Endothelial cell (in vitro differentiated cells): ENCODE measurements around the gene ERCC6L. TPM values are rescaled to one million over a fixed set of nuclear protein-coding genes. Genes with fewer than 3 reads are reported as not detected.

ENCODE experiments used
- DNase-seq: peaks from one replicate; pipeline ENCODE4 v3.0.0; 2021; ENCODE audit warnings: low spot score
- H3K27ac Mint-ChIP-seq: one replicate; pipeline ENCODE4 v1.8.0; 2021; ENCODE audit warnings: mixed read lengths, inconsistent platforms; ENCODE audit not compliant: unreplicated experiment
- H3K27me3 Mint-ChIP-seq: one replicate; pipeline ENCODE4 v1.8.0; 2021; ENCODE audit warnings: mild to moderate bottlenecking, moderate library complexity, mixed read lengths, inconsistent platforms; ENCODE audit not compliant: unreplicated experiment
- H3K36me3 Mint-ChIP-seq: one replicate; pipeline ENCODE4 v1.8.0; 2021; ENCODE audit warnings: mild to moderate bottlenecking, low read depth, mixed read lengths, inconsistent platforms; ENCODE audit not compliant: unreplicated experiment
- H3K4me1 Mint-ChIP-seq: one replicate; pipeline ENCODE4 v1.8.0; 2021; ENCODE audit warnings: mild to moderate bottlenecking, mixed read lengths, inconsistent platforms; ENCODE audit not compliant: unreplicated experiment
- H3K4me3 Mint-ChIP-seq: one replicate; pipeline ENCODE4 v1.8.0; 2021; ENCODE audit warnings: mild to moderate bottlenecking, mixed read lengths, inconsistent platforms; ENCODE audit not compliant: unreplicated experiment
- H3K9me3 Mint-ChIP-seq: one replicate; pipeline ENCODE4 v1.8.0; 2021; ENCODE audit warnings: mixed read lengths, inconsistent platforms; ENCODE audit not compliant: unreplicated experiment
- total RNA-seq: library from RNA; stranded (reverse); fragmentation: NEBNext Ultra II Directional; extraction: Animal tissue kit (Norgen Biotek cat#: 25700); gene quantifications from one replicate; pipeline ENCODE4 v1.2.1, GENCODE V29; 2021; ENCODE audit not compliant: unreplicated experiment
- TF ChIP-seq, protein P1 (sequence below): fragments of 200-600 bp; sonication (generic); IDR thresholded peaks from one replicate; pipeline ENCODE4 v1.5.0; 2021; ENCODE audit warnings: antibody characterized with exemption; ENCODE audit not compliant: unreplicated experiment

Gene ERCC6L
- total RNA-seq, 1 donor from 2014 or later: 1.7 TPM

DNA sequence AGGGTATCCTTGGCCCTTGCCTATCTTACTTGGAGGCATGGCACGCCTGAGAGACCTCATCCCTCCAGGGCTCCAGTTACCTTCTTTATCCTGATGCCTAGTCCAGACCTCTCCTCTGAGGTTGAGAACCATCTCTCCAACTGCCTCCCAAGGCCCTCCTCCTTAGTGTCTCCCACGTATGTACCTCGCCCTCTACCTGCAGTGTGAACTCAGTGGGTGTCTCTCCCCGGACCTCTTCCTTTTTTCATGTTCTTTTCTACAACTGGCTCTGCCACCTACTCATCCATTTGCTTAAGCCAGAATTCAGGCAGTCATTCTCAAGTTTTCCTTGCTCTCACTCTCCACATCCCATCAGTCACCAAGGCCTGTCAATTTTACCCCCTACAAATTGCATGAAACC lies 21.6 kb upstream of the ERCC6L start:
- TF ChIP-seq, protein P1, sequence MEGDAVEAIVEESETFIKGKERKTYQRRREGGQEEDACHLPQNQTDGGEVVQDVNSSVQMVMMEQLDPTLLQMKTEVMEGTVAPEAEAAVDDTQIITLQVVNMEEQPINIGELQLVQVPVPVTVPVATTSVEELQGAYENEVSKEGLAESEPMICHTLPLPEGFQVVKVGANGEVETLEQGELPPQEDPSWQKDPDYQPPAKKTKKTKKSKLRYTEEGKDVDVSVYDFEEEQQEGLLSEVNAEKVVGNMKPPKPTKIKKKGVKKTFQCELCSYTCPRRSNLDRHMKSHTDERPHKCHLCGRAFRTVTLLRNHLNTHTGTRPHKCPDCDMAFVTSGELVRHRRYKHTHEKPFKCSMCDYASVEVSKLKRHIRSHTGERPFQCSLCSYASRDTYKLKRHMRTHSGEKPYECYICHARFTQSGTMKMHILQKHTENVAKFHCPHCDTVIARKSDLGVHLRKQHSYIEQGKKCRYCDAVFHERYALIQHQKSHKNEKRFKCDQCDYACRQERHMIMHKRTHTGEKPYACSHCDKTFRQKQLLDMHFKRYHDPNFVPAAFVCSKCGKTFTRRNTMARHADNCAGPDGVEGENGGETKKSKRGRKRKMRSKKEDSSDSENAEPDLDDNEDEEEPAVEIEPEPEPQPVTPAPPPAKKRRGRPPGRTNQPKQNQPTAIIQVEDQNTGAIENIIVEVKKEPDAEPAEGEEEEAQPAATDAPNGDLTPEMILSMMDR: no peak
- H3K36me3 Mint-ChIP-seq: no peaks in the 10 kb centered on the region
- H3K27ac Mint-ChIP-seq: no peak overlapping the region

DNA sequence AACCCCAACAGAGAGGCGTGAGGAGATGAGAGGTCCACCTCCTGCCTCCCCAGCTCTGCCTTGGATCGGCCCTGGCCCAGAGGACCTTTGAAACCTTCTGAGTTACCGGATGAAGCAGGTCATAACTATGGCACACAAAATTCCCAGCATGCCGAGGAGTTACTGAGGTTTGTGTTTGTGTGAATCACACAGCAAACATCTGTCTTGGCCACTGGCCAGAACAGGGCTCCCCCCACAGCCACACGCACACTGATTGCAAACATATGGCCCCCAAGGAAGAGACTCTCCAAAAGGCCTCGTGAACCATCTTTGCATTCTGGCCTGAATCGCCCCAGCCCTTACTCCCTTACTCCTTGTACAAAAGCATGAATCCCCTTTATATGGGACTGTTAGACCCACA lies 19.3 kb upstream of the ERCC6L start:
- Mint-ChIP-seq H3K27me3 (no peaks in the 10 kb centered on the region), H3K4me3 (no peak overlapping the region), H3K36me3 (no peaks in the 10 kb centered on the region), H3K9me3 (no peaks in the 10 kb centered on the region), H3K27ac (no peak overlapping the region), H3K4me1 (no peaks in the 10 kb centered on the region)
- TF ChIP-seq, protein P1: no peak
- no peak for DNase-seq

More for the DNA sequence above, 21.6 kb upstream of the ERCC6L start:
- DNase-seq: no peak
- Mint-ChIP-seq H3K4me1 (no peaks in the 10 kb centered on the region), H3K4me3 (no peak overlapping the region), H3K9me3 (no peaks in the 10 kb centered on the region), H3K27me3 (peaks cover 1% of the 10 kb centered on the region)

- H3K27me3 Mint-ChIP-seq: no peaks in the 10 kb centered on the region
- no peak overlapping the region for H3K4me3 Mint-ChIP-seq
- no peaks in the 10 kb centered on the region for H3K36me3 Mint-ChIP-seq
- no peak overlapping the region for H3K27ac Mint-ChIP-seq
- H3K4me1 Mint-ChIP-seq: no peaks in the 10 kb centered on the region
- no peak for DNase-seq
- H3K9me3 Mint-ChIP-seq: no peaks in the 10 kb centered on the region
- TF ChIP-seq, protein P1: no peak
Observed at GRCh38 chrX:72255864-72256263, 17.0 kb upstream of the ERCC6L start.

DNA sequence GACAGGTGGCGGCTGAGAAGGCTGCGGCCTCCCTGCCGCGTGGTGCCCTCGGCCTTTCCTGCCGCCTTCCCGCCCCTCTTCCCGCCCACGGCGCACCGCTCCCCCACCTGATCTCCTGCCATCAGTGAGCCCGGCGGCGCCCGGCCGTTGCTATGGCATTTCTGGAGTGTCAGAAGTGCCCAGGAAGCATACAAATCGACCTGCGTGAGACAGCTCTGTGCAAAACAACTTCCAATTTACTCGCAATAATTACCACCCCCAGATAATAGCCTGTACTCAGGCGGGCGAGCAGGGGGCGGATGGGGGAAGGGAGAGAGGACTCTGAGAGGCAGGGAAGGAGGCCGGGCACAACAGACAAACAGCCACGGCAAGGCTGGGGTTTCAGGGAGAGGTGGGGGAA lies 16.6 kb upstream of the ERCC6L start:
- peak; percentile 30 for DNase-seq
- Mint-ChIP-seq H3K4me3 (no peak overlapping the region), H3K36me3 (no peaks in the 10 kb centered on the region), H3K27ac (no peak overlapping the region), H3K4me1 (no peaks in the 10 kb centered on the region), H3K9me3 (no peaks in the 10 kb centered on the region), H3K27me3 (peaks cover 2% of the 10 kb centered on the region)
- TF ChIP-seq, protein P1: no peak

- H3K9me3 Mint-ChIP-seq: no peaks in the 10 kb centered on the region
- no peaks in the 10 kb centered on the region for H3K36me3 Mint-ChIP-seq
- H3K27me3 Mint-ChIP-seq: peaks cover 2% of the 10 kb centered on the region
- H3K4me1 Mint-ChIP-seq: no peaks in the 10 kb centered on the region
- DNase-seq: no peak
- H3K27ac Mint-ChIP-seq: no peak overlapping the region
- TF ChIP-seq, protein P1: no peak
- no peak overlapping the region for H3K4me3 Mint-ChIP-seq
Observed at GRCh38 chrX:72254816-72255215, 16.0 kb upstream of the ERCC6L start.
